Brain microvascular endothelial cell (primary cell): ENCODE measurements around the gene ZNF771.
"Not testable (repeated sequence)": the region's sequence is repeated elsewhere in the genome, so short reads cannot be mapped to it uniquely, and the experiment has no call there.

Experiments used
- DNase-seq: peaks from one replicate; pipeline ENCODE4 v3.0.0-alpha.2; 2020
- H3K27ac ChIP-seq: fragments of 250-450 bp; sonication (Bioruptor Pico); 2 replicates; pipeline ENCODE4 v1.5.1; 2020; ENCODE audit warnings: mild to moderate bottlenecking, moderate library complexity
- H3K27me3 ChIP-seq: fragments of 250-450 bp; sonication (Bioruptor Pico); replicated peaks from 2 replicates; pipeline ENCODE4 v1.5.1; 2020; ENCODE audit warnings: mild to moderate bottlenecking
- H3K36me3 ChIP-seq: fragments of 250-450 bp; sonication (Bioruptor Pico); replicated peaks from 2 replicates; pipeline ENCODE4 v1.5.1; 2020; ENCODE audit warnings: mild to moderate bottlenecking
- H3K4me3 ChIP-seq: 2 replicates; pipeline ENCODE4 v1.5.1; 2011; ENCODE audit warnings: low read depth, mild to moderate bottlenecking, control low read depth, low read length, moderate library complexity
- in situ Hi-C: cut with HindIII; loops from 2 replicates; pipeline ENCODE4 v1.10.0; 2017; ENCODE audit warnings: low sequenced_read_pairs, low pct_ligation_motif_present
- TF ChIP-seq, protein P1 (sequence below): IDR thresholded peaks from 2 replicates; pipeline ENCODE4 v1.5.1; 2011; ENCODE audit warnings: low read depth, mild to moderate bottlenecking, moderate library complexity, low read length, control low read depth, inconsistent platforms; ENCODE audit errors: missing control alignments

ZNF771 gene

DNA sequence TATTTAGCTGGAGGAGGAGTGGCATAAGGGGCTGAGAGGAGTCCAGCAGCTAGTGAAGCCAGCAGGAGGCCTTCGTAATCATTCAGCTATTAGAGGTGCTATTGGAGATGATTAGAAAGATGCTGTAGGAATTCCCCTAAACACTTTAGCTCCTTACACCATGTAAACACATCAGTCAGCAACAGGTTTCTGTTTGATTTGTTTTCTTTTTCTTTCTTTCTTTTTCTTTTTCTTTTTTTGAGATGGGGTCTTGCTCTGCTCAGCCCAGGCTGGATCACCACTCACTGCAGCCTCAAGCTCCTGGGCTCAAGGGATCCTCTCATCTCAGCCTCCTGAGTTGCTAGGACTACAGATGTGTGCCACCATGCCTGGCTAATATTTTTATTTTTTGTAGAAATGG is 48.9 kb downstream of the ZNF771 start:
- Histone ChIP-seq H3K36me3 (no peaks in the 10 kb centered on the region), H3K27ac (no peak overlapping the region), H3K27me3 (no peaks in the 10 kb centered on the region), H3K4me3 (no peak overlapping the region)
- TF ChIP-seq, protein P1, sequence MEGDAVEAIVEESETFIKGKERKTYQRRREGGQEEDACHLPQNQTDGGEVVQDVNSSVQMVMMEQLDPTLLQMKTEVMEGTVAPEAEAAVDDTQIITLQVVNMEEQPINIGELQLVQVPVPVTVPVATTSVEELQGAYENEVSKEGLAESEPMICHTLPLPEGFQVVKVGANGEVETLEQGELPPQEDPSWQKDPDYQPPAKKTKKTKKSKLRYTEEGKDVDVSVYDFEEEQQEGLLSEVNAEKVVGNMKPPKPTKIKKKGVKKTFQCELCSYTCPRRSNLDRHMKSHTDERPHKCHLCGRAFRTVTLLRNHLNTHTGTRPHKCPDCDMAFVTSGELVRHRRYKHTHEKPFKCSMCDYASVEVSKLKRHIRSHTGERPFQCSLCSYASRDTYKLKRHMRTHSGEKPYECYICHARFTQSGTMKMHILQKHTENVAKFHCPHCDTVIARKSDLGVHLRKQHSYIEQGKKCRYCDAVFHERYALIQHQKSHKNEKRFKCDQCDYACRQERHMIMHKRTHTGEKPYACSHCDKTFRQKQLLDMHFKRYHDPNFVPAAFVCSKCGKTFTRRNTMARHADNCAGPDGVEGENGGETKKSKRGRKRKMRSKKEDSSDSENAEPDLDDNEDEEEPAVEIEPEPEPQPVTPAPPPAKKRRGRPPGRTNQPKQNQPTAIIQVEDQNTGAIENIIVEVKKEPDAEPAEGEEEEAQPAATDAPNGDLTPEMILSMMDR, result no peak
- DNase-seq, result no peak
- in situ Hi-C loops, result no loop called here

DNA sequence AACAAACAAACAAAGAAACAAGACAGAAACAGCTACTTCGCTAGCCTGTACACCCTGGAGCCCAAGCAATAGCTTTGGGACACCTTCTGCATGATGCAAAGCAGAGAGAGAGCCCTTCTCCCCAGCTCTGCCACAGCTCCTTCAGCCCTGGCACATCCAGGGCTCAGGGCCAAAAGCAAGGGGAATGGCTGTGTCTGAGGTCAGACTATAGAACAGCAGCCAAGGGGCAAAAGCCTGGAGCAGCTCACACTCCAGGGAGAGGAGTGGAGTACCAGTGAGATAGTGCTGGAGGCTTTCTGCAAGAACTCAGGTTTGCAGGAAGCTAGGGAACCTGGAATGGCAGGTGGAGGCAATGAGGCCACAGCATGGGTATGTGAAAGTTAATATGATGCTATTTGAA is 49.9 kb downstream of the ZNF771 start:
- no peak for DNase-seq
- no peaks in the 10 kb centered on the region for H3K36me3 ChIP-seq
- in situ Hi-C loops, result no loop called here

DNA sequence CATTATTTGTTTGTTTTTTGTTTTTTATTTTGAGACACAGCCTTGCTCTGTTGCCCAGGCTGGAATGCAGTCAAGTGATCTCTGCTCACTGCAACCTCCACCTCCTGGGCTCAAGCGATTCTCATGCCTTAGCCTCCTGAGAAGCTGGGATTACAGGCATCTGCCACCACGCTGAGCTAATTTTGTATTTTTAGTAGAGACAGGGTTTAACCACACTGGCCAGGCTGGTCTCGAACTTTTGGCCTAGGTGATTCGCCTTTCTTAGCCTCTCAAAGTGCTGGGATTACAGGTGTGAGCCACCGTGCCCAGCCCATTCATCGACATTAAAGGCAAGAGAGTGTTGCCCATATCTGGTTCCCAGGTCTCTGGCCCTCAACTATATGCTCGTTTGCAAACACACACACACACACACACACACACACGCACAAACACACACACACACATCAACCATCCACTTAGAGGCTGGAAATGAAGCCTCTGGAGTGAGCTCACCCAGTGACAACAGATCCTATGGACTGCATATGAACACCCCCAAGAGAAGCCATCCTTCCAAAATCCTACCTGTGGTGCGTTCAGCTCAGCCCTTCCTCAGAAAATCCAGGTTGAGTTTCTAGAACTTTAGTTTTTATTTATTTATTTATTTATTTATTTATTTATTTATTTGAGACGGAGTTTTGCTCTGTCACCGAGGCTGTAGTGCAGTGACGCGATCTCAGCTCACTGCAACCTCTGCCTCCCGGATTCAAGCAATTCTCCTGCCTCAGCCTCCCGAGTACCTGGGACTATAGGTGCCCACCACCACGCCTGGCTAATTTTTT is 50.5 kb downstream of the ZNF771 start:
- TF ChIP-seq, protein P1, result no peak
- Histone ChIP-seq H3K27ac (no peak overlapping the region), H3K4me3 (no peak overlapping the region), H3K27me3 (no peaks in the 10 kb centered on the region), H3K36me3 (no peaks in the 10 kb centered on the region)
- in situ Hi-C loops, result no loop called here
- DNase-seq, result no peak

More for the DNA sequence above, 49.9 kb downstream of the ZNF771 start:
- no peak overlapping the region for H3K27ac ChIP-seq
- no peak overlapping the region for H3K4me3 ChIP-seq
- TF ChIP-seq, protein P1, result no peak
- no peaks in the 10 kb centered on the region for H3K27me3 ChIP-seq

DNA sequence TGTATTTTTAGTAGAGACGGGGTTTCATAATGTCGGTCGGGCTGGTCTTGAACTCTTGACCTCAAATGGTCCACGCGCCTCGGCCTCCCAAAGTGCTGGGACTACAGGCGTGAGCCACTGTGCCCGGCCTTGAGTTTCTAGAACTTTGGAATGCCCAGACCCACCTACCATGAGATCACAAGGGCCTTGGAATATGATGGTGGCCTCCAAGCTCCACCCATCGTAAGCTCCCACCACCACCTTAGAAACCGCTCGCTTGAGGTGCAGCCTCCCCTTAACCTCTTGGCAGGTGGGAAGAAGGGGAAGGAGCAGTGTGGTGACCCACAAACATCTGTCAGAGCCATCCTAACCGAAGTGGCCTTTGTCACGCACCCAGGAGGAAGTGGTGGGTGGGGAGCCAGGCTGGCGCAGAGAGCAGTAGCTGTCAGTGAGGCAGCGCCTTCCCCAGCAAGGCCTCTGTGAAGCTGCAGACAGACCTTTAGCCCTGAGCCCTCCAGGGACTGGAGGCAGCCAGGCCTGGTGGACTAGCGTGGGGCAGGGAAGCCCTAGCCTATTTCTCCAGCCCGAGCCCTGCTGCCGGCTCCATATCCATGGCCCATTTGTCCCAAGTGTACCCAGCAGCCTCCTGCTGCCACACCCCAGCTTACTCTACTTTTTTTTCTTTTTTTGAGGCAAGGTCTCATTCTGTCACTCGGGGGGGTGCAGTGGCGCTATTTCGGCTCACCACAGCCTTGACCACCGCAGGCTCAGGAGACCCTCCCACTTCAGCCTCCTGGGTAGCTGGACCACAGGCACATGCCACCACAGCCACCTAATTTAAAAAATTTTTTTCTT is 51.4 kb downstream of the ZNF771 start:
- Histone ChIP-seq H3K4me3 (no peak overlapping the region), H3K27ac (no peak overlapping the region), H3K27me3 (no peaks in the 10 kb centered on the region), H3K36me3 (no peaks in the 10 kb centered on the region)
- in situ Hi-C loops, result no loop called here
- TF ChIP-seq, protein P1, result no peak
- no peak for DNase-seq

DNA sequence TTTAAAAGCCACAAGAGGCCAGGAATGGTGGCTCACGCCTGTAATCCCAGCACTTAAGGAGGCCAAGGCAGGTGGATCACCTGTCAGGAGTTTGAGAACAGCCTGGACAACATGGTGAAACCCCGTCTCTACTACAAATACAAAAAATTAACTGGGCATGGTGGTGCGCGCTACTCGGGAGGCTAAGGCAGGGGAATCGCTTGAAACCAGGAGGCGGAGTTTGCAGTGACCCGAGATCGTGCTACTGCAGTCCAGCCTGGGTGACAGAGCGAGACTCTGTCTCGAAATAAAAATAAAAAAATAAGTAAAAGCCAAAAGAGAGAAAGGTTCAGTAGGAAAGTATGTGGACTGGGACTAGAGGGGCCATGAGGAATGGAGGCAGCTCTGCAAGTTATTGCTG is 52.0 kb downstream of the ZNF771 start:
- Histone ChIP-seq H3K27ac (no peak overlapping the region), H3K36me3 (no peaks in the 10 kb centered on the region), H3K4me3 (no peak overlapping the region), H3K27me3 (no peaks in the 10 kb centered on the region)
- in situ Hi-C loops, result no loop called here
- TF ChIP-seq, protein P1, result no peak
- DNase-seq, result no peak

DNA sequence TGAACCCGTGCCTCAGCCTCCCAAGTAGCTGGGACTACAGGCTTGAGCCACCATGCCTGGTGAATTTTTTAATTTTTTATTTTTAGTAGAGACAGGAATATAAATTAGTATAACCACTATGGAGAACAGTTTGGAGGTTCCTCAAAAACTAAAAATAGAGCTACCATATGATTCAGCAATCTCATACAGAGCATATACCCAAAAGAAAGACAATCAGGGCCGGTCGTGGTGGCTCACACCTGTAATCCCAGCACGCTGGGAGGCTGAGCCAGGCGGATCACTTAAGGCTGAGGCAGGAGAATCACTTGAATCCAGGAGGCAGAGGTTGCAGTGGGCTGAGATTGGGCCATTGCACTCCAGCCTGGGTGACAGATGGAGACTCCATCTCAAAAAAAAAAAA is 54.0 kb downstream of the ZNF771 start:
- H3K27ac ChIP-seq, H3K36me3 ChIP-seq, H3K4me3 ChIP-seq, in situ Hi-C loops, H3K27me3 ChIP-seq, DNase-seq: not testable (repeated sequence)
